ENCODE data around the gene B3GNT4.

B3GNT4 gene

DNA sequence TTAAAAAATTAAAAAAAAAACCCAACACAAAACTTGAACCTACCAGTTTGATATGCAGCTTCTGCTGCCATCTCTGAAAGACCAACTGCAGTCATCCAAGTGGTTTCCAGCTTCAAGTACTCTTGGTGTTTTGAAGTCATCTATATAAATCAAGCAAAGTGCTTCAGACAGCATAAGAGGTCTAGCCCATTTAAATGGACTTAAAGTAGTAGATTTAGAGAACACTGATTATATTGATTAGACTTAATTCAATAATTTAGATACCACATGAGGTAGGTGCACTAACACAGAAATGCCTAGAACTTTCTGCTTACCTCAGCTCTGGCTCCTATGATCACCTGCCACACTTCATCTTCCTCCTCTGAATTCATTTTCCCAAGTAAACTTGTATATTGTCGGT, 12.9 kb downstream of the B3GNT4 start:
- no peak for DNase-seq (ENCODE audit: low read depth)
- TF ChIP-seq, protein P1, sequence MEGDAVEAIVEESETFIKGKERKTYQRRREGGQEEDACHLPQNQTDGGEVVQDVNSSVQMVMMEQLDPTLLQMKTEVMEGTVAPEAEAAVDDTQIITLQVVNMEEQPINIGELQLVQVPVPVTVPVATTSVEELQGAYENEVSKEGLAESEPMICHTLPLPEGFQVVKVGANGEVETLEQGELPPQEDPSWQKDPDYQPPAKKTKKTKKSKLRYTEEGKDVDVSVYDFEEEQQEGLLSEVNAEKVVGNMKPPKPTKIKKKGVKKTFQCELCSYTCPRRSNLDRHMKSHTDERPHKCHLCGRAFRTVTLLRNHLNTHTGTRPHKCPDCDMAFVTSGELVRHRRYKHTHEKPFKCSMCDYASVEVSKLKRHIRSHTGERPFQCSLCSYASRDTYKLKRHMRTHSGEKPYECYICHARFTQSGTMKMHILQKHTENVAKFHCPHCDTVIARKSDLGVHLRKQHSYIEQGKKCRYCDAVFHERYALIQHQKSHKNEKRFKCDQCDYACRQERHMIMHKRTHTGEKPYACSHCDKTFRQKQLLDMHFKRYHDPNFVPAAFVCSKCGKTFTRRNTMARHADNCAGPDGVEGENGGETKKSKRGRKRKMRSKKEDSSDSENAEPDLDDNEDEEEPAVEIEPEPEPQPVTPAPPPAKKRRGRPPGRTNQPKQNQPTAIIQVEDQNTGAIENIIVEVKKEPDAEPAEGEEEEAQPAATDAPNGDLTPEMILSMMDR (IDR thresholded peaks at IDR 0.05; ENCODE audit: low read depth, low read length, missing control alignments) = no peak
- no peak overlapping the region for H3K4me3 ChIP-seq (ENCODE audit: low read depth, low read length)

DNA sequence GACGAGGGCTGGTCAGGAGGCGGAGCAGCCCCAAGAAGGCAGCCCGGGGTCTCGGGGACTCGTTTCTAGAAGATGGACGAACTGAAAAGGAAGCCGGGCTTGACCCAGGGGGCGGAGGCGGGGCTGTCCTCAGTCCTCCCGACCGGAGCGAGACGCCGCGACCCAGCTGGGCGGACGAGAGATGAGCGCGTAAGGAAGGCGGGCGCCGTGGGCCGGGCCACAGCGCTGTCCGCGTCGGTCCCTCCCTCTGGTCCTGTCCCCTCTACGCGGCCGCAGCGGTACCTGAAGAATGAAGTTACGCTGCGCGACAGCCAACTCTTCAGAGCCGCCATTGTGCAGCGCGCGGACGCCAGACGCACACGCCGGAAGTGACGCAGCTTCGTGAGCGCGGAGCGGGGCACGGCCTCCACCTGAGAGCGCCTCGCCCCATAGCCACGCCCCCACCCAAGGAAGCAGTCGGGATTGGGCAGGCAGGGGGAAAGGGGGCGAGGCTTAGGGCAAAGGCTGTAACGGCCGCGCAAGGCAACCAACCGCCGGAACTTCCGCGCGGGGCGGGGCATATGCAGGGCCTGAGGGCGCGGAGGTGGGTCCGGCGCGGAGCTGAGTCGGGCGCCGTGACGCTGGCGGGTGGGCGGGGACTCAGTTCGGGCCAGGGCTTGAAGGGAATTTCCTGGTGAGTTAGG, 22.3 kb downstream of the B3GNT4 start, which contains the start of gene DIABLO:
Gene DIABLO, minus strand, starts transcription at position 370 of the 683 bp plus-strand sequence. Its CDS starts 38 bp downstream, at position 332.
- peak; percentile 97 for DNase-seq (ENCODE audit: low read depth)
- TF ChIP-seq, protein P1 (IDR thresholded peaks at IDR 0.05; ENCODE audit: low read depth, low read length, missing control alignments) = no peak
- peak within 1 kb of the TSS; percentile 90 for H3K4me3 ChIP-seq (ENCODE audit: low read depth, low read length)

DNA sequence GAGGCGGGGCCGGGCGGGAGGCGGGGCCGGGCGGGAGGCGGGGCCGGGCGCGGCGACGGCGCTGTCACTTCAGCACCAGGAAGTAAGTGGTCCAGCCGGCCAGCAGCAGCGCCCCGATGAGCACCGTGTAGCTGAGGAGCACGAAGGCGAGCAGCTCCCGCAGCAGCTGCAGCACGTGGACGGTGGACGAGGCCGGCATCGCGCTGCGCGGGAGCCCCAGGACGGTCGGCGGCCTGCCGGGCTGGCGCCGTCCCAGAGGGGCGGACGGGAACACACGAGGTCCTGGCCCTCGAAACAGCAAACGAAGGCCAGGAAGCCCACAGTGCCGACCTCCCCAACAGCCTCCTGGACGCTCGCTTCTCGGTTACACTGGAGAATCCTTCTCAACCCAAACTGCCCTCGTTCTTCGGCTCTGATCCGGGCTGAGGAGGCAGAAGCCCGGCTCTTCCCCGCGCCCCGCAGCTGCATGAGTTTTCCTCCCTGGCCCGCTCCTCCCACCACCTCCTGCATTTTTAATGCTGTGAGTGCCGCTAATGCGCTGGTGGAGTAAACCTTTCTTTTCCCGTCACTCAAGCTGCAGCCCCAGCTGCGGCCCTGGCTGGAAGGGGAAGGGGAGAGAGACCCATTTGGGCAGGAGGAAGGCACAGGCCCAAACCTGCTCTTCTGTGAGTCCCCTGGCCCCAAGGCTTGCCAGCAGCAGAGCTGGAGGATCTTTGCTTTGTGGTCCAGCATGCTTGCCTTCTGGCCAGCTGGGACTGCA, 23.0 kb downstream of the B3GNT4 start:
- no peak for DNase-seq (ENCODE audit: low read depth)
- peak overlapping the region; percentile 53 for H3K4me3 ChIP-seq (ENCODE audit: low read depth, low read length)
- TF ChIP-seq, protein P1 (IDR thresholded peaks at IDR 0.05; ENCODE audit: low read depth, low read length, missing control alignments) = no peak

DNA sequence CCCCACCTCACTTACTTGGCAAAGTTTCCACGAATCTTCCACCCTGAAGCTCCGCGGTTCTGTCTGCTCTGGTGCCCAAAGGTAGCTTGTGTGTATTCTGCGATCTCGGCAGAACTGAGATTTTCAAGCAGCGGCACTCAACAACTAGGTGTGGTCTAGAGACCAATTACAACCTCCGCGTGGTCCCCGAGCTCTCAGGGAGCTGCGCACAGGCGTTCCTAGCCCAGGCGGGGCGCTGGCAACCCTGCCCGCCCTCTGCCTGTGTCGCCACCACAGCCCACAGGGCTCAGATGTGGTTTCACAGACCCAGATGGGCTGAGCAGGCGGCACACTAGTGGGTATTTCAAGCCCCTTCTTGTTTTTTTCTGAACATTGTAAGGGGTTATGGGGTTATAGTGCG, 23.8 kb downstream of the B3GNT4 start:
- DNase-seq (ENCODE audit: low read depth) = no peak
- TF ChIP-seq, protein P1 (IDR thresholded peaks at IDR 0.05; ENCODE audit: low read depth, low read length, missing control alignments) = no peak
- H3K4me3 ChIP-seq (ENCODE audit: low read depth, low read length) = no peak overlapping the region

GRCh38 chr12:122228092-122228491, 24.6 kb downstream of the B3GNT4 start:
- TF ChIP-seq, protein P1 (IDR thresholded peaks at IDR 0.05; ENCODE audit: low read depth, low read length, missing control alignments) = no peak
- no peak for DNase-seq (ENCODE audit: low read depth)
- H3K4me3 ChIP-seq (ENCODE audit: low read depth, low read length) = no peak overlapping the region

GRCh38 chr12:122230798-122231197, 27.3 kb downstream of the B3GNT4 start:
- H3K4me3 ChIP-seq (ENCODE audit: low read depth, low read length) = no peak overlapping the region
- TF ChIP-seq, protein P1 (IDR thresholded peaks at IDR 0.05; ENCODE audit: low read depth, low read length, missing control alignments) = no peak
- DNase-seq (ENCODE audit: low read depth) = no peak

All from GM12864 (cell line).